Dedifferentiated amniotic fluid mesenchymal stem cell (primary cell): ENCODE data around the gene PTPRO.

ENCODE experiments used
- DNase-seq: peaks from one replicate; pipeline ENCODE4 v3.0.0-alpha.2; 2016; ENCODE audit errors: extremely low spot score

The PTPRO gene

DNA sequence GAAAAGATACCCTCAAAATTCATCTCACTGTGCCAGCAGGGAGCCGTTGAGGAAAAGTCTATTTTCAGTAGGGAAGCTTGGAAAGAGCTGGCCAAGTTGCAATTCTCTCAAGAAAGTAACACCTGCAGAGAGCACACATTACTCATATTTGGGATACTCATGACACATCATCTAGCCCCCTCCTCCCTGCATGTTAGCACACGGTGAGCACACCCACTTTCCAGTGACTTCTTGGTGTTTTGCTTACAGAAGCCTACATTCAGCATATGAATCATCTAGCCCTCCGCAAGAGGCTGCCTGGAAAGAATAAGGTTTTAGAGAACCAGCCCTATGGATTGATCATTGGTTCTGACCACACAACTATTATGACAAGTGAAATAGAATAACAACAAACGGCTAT, 124.5 kb downstream of the PTPRO start:
- no peak for DNase-seq

DNA sequence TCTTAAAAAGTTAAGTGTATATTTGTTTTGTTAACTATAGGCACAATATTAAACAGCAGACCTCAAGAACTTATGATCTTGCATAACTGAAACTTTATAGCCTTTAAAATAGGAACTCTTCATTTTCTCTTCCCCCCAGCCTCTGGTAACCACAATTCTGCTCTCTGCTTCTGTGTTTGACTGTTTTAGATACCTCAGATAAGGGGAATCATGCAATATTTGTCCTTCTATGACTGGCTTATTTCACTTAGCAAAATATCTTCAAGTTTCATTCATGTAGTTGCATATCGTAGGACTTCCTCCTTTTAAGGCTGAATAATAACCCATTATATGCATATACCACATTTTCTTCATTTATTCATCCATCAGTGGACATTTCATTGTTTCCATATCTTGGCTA, 131.3 kb downstream of the PTPRO start:
- DNase-seq, result no peak

DNA sequence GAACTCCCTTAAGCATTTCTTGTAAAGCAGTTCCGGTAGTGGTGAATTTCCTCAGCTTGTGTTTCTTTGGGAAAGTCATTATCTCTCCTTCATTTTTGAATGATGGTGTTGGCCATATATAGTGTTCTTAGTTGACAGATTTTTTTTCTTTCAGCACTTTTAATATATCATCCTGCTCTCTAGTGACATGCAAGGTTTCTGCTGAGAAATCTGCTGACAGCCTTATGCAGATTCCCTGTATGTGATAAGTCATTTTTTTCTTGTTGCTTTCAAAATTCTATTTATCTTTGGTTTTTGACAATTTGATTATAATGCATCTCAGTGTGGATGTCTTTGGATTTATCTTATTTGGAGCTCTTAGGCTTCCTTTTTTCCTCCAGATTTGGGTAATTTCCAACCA, 135.7 kb downstream of the PTPRO start:
- DNase-seq, result no peak

DNA sequence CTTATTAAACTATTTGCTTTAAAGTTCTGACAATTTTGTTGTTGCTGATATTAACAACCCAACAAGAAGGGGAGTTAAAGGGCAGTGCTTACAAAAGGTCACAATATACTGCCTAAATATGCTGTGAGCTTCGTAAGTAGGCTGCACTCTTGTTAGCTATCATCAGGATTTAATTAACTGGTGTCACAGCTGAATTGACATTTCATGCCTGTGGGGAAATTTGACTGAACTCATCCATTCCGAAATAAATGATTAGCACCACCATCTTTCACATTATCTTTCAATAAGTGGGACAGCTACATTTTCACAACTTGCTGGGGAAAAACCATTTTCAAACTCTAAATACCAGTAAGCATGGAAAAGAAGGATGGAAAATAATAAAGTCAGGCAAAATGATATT, 146.6 kb downstream of the PTPRO start:
- no peak for DNase-seq

DNA sequence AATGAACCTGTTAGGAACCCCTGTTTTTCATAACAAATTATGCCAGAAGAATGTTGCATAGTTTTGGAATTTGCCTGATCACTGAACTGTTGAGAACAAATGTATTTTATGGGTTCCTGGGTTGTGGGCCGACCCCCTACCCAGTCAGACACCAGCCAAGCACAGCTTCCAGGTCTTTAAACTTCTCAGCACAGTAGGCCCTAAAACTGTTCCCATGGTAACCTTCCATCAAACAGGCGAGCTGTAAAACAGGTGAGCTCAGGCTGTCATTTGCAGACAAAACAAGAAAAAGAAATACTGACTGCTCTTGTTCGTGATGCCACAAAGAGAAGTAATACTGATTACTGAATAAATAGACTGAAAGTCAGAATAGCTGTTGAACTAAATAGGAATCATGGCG, 147.0 kb downstream of the PTPRO start:
- DNase-seq, result no peak

DNA sequence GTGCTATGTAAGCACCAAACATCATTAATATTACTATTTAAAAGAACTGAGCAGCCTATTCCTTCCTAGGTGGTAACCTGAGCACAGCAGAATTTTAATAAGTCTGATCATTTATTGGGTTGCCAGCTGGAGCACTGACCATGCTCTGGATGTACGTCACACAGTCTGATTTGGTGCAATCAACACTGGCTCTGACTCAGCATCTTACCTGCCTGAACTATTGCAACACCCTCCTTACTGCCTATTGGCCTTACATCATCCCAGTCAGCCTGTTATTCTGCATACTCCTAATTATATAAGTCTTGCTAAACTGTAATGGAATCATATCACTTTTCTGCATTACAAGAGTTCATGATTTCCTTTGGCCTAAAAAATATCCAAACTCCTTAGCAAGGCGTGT, 149.7 kb downstream of the PTPRO start:
- DNase-seq, result no peak

DNA sequence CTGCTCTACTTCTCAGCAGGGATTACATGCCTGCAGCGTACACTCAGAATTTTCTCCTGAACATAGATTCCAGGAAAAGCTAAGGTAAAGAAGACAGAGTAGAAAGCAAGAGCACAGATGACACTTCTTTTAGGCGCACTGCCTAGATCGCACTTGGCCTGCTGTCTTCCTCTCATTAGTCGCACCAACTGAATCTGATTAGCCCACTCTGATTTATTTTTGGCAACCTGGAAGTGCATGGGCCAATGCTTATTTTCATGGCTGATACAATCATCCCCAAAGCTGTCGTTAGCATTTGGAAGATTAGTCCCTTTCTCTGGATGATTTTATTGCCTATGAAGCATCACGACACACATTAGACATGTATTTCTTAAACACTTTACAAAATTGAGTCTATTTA, 152.5 kb downstream of the PTPRO start:
- DNase-seq, result no peak

DNA sequence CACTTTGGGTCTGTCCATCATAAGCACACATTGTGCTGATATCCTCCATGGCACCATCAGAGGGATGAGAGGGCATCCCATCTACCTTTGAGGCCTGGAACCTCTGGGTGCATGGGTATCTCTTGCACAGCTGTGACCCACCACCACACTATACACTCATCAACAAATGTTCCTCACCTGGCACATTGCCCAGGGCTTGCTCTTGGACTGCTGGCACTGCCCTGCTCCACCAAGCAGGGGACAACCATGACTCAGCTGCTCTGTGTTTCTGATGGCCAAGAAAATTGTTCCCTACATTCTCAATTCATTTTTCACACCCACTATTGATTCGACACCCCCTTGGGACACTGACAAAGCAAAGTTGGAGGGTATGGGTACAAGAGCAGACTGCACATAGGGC, 155.5 kb downstream of the PTPRO start:
- DNase-seq, result no peak

DNA sequence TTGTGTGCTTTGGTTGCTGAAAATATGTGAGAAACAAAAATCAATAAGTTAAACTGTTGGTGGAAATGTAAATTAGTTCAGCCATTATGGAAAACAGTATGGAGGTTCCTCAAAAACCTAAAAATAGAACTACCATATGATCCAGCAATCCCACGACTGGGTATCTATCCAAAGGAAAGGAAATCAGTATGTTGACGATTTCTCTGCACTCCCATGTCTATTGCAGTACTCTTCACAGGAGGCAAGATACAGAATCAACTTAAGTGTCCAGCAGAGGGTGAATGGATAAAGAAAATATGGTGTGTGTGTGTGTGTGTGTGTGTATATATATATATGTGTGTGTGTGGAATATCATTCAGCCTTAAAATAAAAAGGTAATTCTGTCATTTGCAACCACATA, 159.5 kb downstream of the PTPRO start:
- no peak for DNase-seq

DNA sequence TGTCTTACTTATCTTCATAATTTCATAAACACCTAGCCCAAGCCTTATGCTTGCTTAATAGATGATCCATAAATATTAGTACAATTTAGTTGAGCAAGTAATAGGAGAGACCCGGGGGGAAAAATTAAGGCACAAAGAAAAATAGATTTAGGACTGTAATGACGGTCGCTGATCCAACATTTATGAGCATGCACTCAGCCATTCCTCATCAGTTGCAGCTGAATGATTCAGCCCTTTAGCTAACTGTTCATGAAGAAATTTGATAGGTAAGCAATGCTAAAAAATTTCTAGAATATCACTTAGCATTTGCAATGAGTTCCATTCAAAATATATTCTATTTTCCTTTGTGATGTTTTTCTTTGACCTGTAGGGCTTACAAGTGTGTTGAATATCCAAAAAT, 163.2 kb downstream of the PTPRO start:
- no peak for DNase-seq

DNA sequence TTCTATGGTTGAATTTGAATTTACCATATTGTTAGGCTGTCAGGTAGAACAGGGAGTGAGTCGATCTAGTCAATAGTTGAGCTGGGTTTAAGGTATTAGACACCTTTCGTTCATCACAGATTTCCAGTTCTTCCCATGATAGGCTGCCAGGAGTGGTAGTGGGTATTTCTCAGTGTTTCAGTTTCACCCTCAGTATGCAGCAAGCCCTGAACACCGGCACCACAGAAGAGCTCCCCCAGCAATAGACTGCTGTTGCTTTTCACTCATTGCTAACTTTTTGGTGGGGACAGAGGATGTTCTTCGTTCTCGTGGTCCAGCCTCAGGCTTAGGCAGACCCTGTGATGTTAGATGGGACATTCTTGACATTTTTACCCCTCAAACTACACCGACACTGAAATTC, 164.6 kb downstream of the PTPRO start:
- DNase-seq, result no peak

DNA sequence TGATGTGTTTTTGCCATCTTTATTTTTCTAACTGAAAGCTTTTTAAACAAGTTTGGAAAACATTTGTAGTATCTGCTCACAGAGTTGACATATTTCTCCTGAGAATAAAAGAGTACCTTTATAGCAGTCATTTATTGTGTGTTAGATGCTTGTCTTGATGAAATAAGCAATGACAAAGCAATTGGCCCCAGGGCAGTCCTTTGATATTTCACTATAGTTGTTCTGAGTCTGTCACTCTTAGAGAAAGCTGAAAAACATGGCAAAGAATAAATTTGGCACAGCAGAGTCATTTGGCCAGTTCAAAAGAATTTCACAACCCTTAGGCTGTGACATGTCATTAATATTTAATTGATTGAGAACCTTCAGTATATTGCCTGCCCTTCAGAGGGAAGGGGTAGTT, 166.2 kb downstream of the PTPRO start:
- no peak for DNase-seq

DNA sequence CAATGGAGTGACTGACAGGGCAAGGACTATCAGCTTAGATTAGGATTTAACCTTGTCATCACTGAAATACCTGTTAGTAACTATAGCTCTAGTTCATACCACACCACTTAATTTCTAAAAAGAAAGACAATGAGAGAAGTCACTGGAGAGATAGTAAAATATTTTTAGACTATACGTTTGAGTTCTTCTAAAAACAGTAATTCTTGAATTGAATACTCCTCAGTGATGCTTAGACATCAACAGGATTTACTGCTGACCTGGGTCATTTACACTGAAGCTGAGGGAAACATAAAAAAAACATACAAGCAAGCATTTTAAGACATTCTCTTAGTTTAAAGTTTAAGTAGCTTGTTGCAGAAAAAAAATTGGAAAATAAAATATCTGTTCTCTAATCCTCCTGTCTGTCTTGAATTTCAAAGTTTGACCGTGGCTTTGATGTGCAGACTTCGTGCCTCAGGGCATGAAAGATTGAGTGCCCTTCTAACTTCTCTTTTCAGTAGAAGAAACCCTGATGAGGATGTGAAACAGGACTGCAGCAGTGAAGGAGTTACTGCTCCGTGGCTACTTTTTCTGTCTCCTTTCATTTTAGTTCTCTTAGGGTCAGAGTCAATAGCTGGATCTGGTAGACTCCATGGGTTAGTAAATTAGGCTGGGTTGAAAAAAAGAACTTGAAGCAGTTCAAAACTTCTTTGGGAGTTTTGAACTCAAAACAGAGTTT, 172.2 kb downstream of the PTPRO start:
- DNase-seq, result no peak

DNA sequence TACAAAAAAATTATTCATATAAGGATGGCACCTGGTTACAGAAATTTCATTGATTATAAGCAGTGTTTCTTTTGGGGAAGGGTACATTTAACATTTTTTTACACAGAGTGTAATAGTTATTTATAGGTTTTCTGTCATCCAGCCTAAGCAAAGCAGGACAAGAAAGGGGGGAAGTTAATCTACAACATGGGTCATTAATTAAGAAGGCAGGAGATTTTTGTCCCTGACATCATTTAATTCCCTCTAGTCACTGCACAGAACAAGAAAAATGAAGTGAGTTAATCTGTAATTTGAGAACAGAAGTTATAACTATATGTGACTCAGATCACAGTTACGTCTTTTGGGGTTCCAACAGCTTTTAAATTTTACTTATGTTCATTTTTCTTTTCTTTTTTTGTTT, 173.4 kb downstream of the PTPRO start:
- DNase-seq, result no peak

DNA sequence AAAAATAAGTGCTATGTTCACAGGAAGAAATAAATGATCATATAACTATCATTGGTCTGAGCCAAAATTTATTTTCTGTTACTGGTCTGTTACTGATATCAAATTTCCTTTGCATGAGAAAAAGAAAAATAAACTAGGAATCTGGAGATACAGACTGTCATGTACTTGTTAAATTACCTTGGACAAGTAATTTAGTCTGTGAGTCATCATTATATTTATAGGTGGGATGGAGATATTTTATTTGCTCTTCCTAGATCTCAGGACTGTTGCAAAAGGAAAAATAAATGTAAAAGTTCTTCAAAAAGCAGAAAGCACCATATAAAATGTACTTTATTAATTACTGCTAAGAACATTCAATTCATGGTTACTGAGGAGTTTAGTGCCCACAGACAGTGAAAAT, 174.4 kb downstream of the PTPRO start:
- no peak for DNase-seq

DNA sequence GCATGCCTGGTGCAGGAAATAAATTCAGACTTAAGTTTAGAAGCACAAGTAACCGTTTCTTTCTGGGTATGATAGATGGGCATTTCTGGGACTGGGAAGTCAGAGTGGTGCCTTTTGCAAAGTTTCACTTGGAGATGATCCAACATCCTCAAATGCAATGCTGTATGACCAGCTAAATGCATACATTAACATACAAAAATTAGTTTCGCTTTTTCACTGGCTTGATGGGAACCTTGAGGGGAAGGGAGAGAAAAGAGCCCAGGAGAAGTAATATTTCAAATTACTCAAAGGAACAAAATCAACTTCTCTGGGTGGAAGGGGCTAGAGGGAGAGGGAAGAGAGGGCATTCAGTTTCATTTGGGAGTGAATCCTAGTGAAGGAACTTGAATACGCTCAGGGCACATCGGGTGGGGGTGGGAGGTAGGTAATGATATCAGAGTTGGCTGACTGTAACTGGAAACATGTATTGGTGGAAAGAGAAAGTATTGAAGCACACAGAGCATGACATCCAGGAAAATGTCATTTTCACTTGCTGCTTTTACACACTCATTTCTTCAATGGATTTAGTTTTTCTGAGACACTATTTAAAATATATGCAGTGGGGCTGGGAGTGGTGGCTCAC, 175.5 kb downstream of the PTPRO start:
- DNase-seq, result no peak

DNA sequence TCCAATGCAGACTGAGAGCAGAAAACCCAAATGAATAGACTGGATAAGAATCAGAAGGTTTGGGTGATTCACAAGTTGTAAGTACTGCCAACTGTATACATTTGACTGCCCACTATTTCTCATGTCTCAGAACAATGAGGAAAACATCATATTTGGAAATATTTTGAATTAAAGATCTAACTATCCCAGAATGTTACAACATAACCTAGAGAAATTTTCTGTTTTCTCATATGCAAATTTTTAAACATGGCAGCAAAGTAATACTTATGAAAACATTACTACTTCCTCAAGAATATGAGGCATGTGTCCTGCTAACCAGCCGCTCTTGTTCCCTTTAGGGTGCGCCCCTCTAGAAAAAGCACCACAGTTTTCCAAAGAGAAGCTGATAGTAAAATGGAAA, 179.9 kb downstream of the PTPRO start:
- no peak for DNase-seq

DNA sequence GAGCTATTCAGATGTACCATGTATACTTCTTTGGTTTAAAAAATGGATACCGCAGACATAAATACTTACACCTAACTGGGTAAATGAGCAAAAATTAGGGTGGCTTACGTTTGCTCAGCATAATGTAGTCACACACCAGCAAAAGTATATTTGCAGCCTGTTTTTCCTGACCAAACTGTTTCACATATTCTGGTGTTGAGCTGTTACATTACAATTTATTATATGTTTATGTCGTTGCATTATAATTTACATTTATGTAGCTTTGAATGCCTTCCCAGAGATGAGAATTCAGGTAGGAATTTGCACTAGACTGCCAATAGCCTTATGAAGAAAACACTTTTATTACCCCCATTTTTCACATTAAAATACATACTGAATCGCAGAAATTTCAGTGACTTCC, 183.3 kb downstream of the PTPRO start:
- no peak for DNase-seq

DNA sequence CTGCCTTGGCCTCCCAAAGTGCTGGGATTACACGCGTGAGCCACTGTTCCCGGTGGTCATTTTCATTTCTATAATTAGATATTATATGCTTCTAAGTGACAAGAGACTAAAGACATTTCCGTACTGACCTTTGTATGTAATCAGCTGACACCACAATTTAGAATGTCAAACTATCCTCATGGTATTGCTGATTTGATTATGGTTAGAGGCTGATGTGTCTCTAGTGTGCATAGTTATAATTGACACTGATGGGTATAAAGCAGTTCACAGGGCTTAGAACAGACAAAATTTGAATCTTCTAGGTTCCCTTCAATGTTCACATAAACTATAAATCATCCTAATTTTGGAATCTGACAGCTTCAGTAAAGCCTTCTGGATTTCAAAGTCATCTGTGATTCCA, 192.7 kb downstream of the PTPRO start:
- no peak for DNase-seq

DNA sequence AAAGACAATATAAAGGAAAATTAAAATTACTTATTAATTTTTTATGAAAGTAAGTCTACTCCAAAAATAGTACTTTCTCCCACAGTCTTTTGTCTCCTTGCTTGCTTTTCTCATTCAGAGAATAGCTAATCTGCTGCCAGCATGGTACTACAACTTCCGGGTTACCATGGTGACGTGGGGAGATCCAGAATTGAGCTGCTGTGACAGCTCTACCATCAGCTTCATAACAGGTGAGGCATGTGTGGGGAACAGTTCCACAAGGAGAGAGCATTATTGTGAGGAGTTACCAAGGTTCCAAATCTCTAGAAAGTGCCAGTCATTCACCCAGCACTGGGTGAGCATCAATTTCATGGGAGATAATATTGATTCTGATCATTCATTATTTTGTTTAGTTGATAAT, 197.8 kb downstream of the PTPRO start:
- no peak for DNase-seq

DNA sequence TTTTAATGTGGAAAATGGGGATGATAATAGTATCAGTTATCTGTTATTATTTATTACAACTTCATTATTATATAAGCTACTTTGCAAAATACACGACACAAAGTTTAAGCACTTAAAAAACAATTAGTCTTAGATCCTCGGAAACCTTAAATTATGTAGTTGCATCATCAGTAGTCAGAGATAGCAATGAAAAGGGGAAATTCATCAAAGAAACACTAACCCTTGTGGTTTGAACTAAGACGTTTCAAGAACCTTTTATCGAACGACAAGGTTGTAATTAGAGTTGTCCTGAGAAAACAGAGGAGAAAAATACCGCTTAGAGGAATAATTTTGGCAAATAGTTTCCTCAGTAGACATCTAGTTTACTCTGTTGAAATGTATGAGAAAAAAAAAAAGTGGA, 198.5 kb downstream of the PTPRO start:
- no peak for DNase-seq

DNA sequence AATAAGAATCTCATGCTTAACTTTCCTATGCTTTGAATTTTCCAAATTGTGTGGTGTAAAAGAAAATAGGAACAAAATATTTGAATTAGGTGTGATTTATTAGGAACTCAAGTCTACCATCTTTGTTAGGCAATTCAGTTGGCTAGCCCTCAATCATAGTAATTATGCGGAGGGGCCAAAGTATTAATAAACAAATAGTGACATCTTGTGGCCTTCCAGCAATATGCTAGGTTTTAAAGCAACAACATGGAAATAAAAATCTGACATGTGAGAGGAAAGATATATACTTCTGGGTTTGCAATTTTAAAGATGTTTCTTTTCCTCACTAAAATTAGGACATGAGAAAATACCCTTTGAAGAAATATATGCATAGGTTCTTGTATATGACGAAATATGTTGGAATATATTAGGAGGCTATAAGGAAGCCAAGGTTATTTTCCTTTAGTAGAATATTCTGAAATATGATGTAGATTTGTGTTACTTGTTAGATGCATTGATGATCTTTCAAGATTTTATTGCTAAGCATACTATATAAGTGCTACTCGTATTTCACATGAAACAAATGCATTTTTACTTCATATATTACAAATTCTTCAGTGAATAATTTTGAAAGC, 200.4 kb downstream of the PTPRO start:
- no peak for DNase-seq

DNA sequence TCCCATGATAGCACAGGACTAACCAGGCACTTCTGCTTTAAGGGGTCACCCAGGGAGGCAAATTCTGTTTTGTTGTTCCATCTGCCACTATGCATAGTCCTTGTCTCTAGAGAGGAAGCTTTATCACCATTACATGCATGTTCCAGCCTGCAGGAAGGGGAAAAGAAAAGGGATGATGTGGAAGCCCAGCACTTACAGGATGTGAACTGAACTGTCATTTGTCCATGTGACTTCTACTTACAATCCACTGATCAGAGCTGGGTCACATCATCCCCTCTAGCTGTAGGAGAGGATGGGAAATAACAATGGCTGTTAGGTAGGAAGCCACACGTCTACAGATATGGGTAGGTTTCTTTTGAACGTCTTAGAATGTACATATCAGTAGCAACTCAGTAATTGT, 203.1 kb downstream of the PTPRO start:
- no peak for DNase-seq

DNA sequence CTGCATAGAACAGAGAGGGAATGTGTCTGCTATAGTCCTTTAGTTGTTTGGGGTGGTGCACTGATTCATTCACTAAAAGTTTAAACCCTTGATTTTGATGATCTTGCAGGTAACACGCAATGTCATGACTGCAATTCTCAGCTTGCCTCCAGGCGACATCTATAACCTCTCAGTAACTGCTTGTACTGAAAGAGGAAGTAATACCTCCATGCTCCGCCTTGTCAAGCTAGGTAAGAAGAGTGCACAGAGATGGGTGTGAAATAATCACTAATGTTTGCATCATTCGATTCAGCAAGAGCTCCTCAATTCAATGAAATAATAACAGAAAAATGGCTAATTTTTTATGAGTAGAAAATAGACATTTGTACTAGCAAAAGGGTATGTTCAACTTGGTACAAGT, 203.7 kb downstream of the PTPRO start:
- DNase-seq, result no peak
